Chondrocyte (in vitro differentiated cells): ENCODE measurements around the gene PROB1. TPM values are rescaled to one million over a fixed set of nuclear protein-coding genes. Genes with fewer than 3 reads are reported as not detected.

Experiments used
- DNase-seq: peaks from one replicate; pipeline ENCODE4 v3.0.0; 2021; ENCODE audit warnings: mixed read lengths, low spot score
- H3K27ac Mint-ChIP-seq: one replicate; pipeline ENCODE4 v1.8.0; 2021; ENCODE audit warnings: mild to moderate bottlenecking, moderate library complexity, mixed read lengths; ENCODE audit not compliant: unreplicated experiment
- H3K27me3 Mint-ChIP-seq: 2 replicates; pipeline ENCODE4 v1.8.0; 2021; ENCODE audit warnings: low read depth, mixed read lengths
- H3K36me3 Mint-ChIP-seq: 2 replicates; pipeline ENCODE4 v1.8.0; 2021; ENCODE audit warnings: low read depth, mixed read lengths
- H3K4me1 Mint-ChIP-seq: 2 replicates; pipeline ENCODE4 v1.8.0; 2021; ENCODE audit warnings: low read depth, mild to moderate bottlenecking, mixed read lengths
- H3K4me3 Mint-ChIP-seq: one replicate; pipeline ENCODE4 v1.8.0; 2021; ENCODE audit warnings: mild to moderate bottlenecking, moderate library complexity, mixed read lengths; ENCODE audit not compliant: unreplicated experiment
- H3K9me3 Mint-ChIP-seq: 2 replicates; pipeline ENCODE4 v1.8.0; 2021; ENCODE audit warnings: low read depth, mixed read lengths
- total RNA-seq: library from RNA; stranded (reverse); gene quantifications from 3 replicates; pipeline ENCODE4 v1.2.1, GENCODE V29; 2021
- TF ChIP-seq, protein P1 (sequence below): fragments of 200-600 bp; sonication (generic); IDR thresholded peaks from 2 replicates; pipeline ENCODE4 v1.5.0; 2021; ENCODE audit warnings: antibody characterized with exemption, mild to moderate bottlenecking, moderate library complexity

PROB1 gene
- total RNA-seq, 1 donor from 2014 or later = 2.3 TPM

- peak overlapping the region; percentile 93 for H3K4me3 Mint-ChIP-seq
- H3K27me3 Mint-ChIP-seq = no peaks in the 10 kb centered on the region
- H3K36me3 Mint-ChIP-seq = no peaks in the 10 kb centered on the region
- TF ChIP-seq, protein P1, sequence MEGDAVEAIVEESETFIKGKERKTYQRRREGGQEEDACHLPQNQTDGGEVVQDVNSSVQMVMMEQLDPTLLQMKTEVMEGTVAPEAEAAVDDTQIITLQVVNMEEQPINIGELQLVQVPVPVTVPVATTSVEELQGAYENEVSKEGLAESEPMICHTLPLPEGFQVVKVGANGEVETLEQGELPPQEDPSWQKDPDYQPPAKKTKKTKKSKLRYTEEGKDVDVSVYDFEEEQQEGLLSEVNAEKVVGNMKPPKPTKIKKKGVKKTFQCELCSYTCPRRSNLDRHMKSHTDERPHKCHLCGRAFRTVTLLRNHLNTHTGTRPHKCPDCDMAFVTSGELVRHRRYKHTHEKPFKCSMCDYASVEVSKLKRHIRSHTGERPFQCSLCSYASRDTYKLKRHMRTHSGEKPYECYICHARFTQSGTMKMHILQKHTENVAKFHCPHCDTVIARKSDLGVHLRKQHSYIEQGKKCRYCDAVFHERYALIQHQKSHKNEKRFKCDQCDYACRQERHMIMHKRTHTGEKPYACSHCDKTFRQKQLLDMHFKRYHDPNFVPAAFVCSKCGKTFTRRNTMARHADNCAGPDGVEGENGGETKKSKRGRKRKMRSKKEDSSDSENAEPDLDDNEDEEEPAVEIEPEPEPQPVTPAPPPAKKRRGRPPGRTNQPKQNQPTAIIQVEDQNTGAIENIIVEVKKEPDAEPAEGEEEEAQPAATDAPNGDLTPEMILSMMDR = peak; percentile 68
- peaks cover 23% of the 10 kb centered on the region for H3K4me1 Mint-ChIP-seq
- DNase-seq = peak; percentile 26
- no peaks in the 10 kb centered on the region for H3K9me3 Mint-ChIP-seq
- H3K27ac Mint-ChIP-seq = peak overlapping the region; percentile 100
Measured at GRCh38 chr5:139402561-139403158, 7.8 kb upstream of the PROB1 start.

DNA sequence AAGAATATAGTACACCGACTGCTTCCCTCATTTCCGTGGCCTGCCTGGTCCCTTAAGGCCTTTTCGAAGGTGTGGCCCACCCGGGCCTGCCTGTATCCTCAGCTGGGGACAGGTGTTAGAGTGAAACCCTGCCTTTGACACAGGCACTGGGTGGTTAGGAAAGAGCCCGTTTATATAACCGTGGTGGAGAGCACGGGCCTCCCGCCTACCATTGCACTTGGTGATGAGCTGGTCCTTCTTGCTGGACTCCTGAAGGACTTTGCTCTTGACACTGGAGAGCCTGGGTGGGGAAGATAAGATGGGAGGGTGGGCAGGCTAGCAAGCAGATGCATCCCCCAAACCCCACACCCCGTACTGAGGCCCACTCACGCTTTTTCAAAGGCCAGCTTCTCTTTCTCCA is 6.6 kb upstream of the PROB1 start:
- TF ChIP-seq, protein P1 = no peak
- peak; percentile 54 for DNase-seq
- no peak overlapping the region for H3K27ac Mint-ChIP-seq
- no peaks in the 10 kb centered on the region for H3K27me3 Mint-ChIP-seq
- no peak overlapping the region for H3K4me3 Mint-ChIP-seq
- no peaks in the 10 kb centered on the region for H3K36me3 Mint-ChIP-seq
- H3K4me1 Mint-ChIP-seq = peaks cover 23% of the 10 kb centered on the region
- no peaks in the 10 kb centered on the region for H3K9me3 Mint-ChIP-seq

- H3K9me3 Mint-ChIP-seq = no peaks in the 10 kb centered on the region
- no peak overlapping the region for H3K27ac Mint-ChIP-seq
- peak; percentile 29 for DNase-seq
- H3K36me3 Mint-ChIP-seq = no peaks in the 10 kb centered on the region
- H3K27me3 Mint-ChIP-seq = no peaks in the 10 kb centered on the region
- TF ChIP-seq, protein P1 = no peak
- H3K4me1 Mint-ChIP-seq = peaks cover 19% of the 10 kb centered on the region
- H3K4me3 Mint-ChIP-seq = no peak overlapping the region
Measured at GRCh38 chr5:139399501-139400121, 4.7 kb upstream of the PROB1 start.

DNA sequence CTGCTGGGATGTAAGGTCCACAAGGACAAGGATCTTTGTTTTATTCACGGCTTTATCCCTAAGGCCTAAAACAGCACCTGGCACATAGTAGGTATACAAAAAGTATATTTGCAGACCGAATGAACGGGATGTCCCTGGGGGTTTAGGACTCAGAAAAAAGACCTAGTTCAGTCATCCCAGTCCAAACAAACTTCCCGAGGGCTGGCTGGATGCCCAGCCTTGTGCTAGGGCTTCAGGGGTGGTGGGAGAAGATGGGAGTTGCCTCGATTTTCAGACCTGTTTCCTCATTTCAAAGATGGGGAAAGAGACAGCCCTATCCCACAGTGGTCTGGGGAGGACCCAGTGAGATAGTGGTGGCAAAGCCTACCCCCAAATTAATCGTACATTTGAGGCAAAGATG is 3.0 kb upstream of the PROB1 start:
- DNase-seq = no peak
- no peaks in the 10 kb centered on the region for H3K27me3 Mint-ChIP-seq
- TF ChIP-seq, protein P1 = no peak
- peaks cover 8% of the 10 kb centered on the region for H3K4me1 Mint-ChIP-seq
- H3K4me3 Mint-ChIP-seq = no peak overlapping the region
- H3K36me3 Mint-ChIP-seq = no peaks in the 10 kb centered on the region
- H3K27ac Mint-ChIP-seq = peak overlapping the region; percentile 45
- H3K9me3 Mint-ChIP-seq = no peaks in the 10 kb centered on the region

DNA sequence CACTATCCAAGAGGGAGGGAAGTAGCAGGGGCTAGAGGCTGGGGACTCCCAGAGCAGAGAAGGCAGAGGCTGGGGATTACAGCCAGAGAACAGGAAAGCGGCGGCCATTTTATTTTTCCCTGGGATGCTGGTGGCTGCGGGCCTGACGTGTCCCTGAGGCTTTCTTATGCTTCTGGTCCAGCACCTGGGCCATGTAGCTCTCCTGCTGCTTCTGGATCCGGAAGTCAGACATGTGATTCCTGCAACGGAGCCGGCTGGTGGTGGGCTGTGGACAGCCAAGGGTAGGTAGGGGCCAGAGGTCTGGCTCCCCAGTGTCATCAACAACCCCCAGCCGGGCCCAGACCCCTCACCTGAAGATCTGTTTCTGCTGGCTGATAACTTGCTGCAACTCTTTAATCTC is 1.8 kb upstream of the PROB1 start:
- peak; percentile 61 for DNase-seq
- peaks cover 10% of the 10 kb centered on the region for H3K4me1 Mint-ChIP-seq
- H3K4me3 Mint-ChIP-seq = no peak overlapping the region
- no peaks in the 10 kb centered on the region for H3K27me3 Mint-ChIP-seq
- no peaks in the 10 kb centered on the region for H3K9me3 Mint-ChIP-seq
- peaks cover 1% of the 10 kb centered on the region for H3K36me3 Mint-ChIP-seq
- TF ChIP-seq, protein P1 = no peak
- no peak overlapping the region for H3K27ac Mint-ChIP-seq
